GM19324 (cell line): ENCODE data around the gene JARID2.

Source experiments
- ATAC-seq: cut with Tn5 transposase; IDR thresholded peaks from one replicate; pipeline ENCODE4 v1.9.1; 2021; ENCODE audit warnings: mild to moderate bottlenecking, moderate library complexity; ENCODE audit not compliant: unreplicated experiment, low FRiP score

JARID2 gene

DNA sequence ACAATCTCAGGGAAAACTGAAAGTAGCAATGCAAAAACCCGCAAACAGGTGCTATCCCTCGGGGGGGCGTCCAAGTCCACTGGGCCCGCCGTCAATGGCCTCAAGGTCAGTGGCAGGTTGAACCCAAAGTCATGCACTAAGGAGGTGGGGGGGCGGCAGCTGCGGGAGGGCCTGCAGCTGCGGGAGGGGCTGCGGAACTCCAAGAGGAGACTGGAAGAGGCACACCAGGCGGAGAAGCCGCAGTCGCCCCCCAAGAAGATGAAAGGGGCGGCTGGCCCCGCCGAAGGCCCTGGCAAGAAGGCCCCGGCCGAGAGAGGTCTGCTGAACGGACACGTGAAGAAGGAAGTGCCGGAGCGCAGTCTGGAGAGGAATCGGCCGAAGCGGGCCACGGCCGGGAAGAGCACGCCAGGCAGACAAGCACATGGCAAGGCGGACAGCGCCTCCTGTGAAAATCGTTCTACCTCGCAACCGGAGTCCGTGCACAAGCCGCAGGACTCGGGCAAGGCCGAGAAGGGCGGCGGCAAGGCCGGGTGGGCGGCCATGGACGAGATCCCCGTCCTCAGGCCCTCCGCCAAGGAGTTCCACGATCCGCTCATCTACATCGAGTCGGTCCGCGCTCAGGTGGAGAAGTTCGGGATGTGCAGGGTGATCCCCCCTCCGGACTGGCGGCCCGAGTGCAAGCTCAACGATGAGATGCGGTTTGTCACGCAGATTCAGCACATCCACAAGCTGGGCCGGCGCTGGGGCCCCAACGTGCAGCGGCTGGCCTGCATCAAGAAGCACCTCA, 250.7 kb downstream of the JARID2 start:
- ATAC-seq: no peak

- ATAC-seq: no peak
Observed at GRCh38 chr6:15498640-15499039, 252.8 kb downstream of the JARID2 start.

GRCh38 chr6:15499125-15499524, 253.3 kb downstream of the JARID2 start:
- ATAC-seq: no peak

- ATAC-seq: no peak
Observed at GRCh38 chr6:15499591-15499990, 253.7 kb downstream of the JARID2 start.

- ATAC-seq: no peak
Observed at GRCh38 chr6:15500078-15500740, 254.3 kb downstream of the JARID2 start.

DNA sequence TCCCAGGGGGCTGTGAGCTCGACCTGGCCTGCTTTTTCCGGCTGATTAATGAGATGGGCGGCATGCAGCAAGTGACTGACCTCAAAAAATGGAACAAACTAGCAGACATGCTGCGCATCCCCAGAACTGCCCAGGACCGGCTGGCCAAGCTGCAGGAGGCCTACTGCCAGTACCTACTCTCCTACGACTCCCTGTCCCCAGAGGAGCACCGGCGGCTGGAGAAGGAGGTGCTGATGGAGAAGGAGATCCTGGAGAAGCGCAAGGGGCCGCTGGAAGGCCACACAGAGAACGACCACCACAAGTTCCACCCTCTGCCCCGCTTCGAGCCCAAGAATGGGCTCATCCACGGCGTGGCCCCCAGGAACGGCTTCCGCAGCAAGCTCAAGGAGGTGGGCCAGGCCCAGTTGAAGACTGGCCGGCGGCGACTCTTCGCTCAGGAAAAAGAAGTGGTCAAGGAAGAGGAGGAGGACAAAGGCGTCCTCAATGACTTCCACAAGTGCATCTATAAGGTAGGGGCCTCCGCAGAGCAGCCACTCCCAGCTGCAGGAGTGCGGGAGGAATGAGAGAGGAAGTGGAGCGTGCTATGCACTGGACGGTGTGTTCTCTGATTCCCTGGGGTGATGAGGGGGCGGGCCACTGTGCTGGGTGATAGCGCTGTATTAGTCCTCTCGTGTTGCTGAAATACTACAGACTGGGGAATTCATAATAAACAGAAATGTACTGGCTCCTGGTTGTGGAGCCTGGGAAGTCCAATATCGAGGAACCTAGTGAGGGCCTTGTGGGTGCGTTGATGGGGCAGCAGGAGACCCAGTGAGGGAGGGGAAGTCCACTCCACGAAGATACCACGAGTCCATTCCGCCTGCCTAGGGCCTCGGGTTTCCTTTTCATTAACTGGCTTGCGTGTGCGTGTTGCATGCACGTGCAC, 255.3 kb downstream of the JARID2 start:
- ATAC-seq: no peak

- ATAC-seq: no peak
Observed at GRCh38 chr6:15501826-15502445, 256.1 kb downstream of the JARID2 start.

DNA sequence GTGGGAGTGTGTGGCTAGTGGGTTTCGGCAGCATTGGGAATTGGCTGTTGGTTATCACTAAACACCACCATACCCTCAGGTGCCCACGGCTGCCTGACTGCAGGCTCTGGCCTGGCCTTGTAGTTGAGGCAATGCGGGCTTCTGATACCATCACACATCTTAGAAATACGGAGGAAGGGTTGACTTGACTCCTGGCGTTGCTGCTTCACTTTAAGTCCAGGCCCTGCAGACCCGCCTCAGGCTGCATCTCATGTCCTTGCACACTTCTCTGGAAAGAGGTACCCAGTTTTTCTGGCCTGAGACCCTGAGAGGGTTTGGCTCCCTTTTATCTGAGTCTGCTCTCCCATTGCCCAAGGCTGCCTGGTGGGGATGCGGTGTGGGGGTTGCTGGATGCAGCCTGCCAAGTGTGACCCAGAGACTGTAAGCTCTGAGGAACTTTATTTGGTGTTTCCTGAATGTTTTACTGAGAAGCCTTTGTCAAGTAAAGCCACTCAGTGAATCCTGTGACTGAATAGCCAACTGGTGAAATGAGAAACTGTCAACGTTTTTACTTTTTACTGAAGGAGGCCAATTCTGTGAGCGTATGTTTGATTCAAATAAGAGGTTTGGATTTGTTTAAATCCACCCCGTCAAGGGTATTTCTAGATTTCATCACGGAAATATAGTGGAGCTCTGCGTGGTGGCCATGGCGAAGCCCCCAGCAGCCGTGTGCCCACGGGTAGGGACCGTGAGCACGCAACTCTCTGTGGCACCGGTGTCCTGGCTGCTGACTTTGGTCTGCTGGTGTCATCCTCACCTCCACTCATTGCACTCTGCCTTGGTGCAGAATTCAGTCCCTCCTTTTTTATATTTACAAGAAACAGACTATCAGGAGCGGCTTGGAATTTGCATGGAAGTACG, 256.8 kb downstream of the JARID2 start:
- ATAC-seq: no peak

- ATAC-seq: no peak
Observed at GRCh38 chr6:15503346-15503680, 257.4 kb downstream of the JARID2 start.

GRCh38 chr6:15504040-15504495, 258.2 kb downstream of the JARID2 start:
- no peak for ATAC-seq

DNA sequence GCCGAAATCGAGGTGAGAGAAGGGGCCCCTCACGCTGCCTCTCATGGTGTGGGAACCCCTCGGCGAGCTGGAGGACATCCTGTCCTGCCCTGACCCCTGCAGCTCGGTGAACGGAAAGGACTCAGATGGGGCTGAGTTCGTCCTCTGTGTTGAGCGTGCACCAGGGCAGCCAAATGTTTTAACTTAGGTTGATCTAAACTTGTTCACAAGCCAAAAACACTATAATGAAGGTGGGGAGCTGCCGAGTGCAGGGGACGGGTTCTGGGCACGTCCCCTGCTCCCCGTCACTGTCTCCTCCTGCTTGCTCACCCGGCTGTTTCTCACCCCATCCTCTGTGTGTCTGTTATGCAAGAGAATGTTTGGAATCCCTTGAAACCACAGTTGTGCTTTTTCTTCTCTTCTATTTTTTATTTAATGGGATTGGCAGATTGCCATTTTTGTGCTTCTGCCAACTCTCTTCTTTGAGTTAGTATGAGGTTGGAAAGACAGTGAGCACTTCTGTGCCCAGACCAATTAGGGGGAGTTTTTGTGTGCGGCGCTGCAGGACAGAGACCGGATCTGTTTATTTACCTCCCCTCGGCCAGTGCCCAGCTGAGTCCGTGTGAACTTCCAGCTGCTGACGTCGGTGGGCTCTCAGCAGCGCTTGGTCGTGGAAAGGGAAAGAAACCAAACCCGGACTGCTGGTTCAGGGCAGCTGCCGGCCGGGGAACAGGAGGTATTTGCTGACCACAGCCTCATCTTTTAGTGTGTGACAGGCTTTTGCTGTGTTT, 258.9 kb downstream of the JARID2 start:
- ATAC-seq: no peak

- ATAC-seq: no peak
Observed at GRCh38 chr6:15505463-15505918, 259.6 kb downstream of the JARID2 start.

DNA sequence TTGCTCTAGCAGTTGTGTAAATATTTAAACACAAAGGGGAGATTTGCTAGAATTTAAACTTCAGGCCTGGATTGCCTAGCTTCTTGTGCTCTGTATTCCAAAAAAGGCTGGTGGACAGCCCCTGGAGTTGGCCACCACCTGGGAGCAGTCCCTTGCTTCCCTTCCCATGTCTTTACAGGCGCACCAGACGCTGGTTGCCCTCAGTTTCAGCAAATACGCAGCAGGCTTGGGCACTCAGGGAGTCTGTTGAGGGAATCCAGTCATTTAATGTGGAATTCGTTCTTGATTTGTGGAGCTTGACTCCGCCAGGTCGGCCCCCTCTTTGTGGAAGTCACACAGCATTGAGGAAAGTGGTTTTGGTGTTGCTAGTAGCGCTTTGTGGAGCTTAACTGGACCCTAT, 260.2 kb downstream of the JARID2 start:
- no peak for ATAC-seq

DNA sequence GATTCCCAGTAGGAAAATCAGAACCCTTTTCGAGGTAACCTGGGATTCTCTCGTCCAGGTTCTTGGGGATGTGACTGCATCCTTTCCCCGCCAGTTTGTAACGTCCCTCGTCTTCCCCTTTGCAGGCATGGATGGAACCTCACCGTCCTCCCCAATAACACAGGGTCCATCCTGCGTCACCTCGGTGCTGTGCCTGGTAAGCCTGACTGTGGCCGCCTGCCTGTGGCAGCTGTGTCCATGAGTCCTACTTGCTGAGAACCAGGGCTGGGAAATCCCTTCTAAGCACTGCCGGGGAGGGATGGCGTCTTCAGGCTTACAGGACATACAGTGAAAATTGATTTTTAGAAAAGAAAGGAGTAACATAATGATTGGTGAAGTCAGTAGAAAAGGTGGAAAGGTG, 261.4 kb downstream of the JARID2 start:
- no peak for ATAC-seq

DNA sequence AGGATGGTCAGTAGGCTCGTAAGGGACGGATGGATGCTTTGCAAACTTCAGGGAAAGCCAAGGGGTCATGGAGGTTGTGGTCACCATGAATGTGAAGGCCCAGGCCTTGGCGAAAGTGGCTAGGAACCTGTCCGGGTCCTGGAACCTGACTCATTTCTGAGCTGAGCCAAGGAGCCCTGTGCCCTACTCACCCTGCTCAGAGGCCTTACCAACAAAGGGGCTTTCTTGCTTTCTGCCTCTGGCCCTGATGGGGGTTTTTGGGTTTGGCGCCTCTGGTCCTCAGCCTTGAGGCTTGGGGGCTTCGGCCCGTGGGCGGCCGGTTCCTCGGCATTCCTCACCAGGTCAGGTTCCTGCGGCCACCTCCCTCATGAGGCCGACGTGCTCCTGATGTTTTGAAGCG, 261.9 kb downstream of the JARID2 start:
- no peak for ATAC-seq

DNA sequence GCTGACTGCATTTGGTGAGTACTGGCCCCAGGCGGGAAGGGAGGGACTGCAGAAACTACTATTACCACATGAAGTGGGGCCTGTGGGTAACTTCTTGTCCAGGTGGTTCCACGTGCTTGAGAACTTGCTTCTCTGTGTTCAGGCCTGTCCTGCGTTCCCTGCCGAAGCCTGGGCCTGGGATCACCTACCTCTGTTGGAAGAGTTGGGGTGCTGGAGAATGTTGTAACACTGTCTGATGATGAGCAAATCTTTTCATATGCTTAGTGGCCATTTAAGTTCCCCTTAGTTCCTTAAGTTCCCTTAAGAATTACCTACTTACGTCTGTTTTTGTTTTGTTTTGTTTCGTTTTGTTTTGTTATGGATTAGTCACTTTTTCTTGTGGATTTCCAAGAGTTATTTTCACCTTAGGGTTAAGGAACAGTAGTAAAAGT, 262.6 kb downstream of the JARID2 start:
- ATAC-seq: no peak

DNA sequence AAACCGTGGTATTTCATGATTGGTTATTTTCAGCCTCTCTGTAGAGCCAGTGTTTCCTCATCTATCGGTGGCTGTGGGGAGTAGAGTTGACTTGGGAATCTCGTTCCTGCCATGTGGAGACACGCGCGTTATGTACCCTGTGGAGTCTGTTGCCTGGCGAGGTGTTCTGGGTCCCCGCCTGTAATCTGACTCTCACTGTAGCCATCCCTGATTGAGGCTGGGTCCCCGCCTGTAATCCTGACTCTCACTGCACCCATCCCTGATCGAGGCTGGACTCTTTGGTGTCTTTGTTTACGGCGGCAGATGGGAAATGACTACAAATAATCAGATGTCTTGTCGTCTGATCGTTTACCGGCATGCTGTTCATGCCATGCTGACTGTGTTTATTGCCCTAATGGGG, 263.1 kb downstream of the JARID2 start:
- no peak for ATAC-seq

- ATAC-seq: no peak
Observed at GRCh38 chr6:15509335-15509933, 263.6 kb downstream of the JARID2 start.
